Measurements from ENCODE around the gene BRSK2. TPM values are rescaled to one million over a fixed set of nuclear protein-coding genes. Genes with fewer than 3 reads are reported as not detected.

Gene BRSK2
- total and polyA plus RNA-seq, 4 donors: 14.1 to 106 (median 56.8) TPM

DNA sequence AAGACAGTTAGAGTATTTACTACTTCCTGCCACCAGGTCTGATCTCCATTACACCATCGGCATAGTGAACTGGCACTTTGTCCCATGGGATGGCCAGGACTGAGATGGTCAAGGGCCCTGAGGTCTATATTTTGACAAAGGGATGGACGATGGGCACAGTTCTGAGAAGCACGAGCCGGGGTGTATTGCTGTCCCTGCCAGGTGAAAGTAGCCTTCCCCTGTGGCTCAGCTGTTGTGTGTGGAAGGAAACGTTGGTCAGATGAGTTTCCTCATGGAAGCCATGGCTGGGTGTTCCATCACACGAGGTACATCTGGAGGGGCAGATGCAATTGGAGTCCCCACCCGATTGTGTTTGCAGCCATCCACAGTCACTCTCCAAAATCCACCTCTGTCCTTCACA is 27.9 kb upstream of the BRSK2 start:
- Histone ChIP-seq H3K27me3 (ENCODE audit: control insufficient read depth, insufficient read depth, low read length) (no peaks in the 10 kb centered on the region), H3K9me3 (ENCODE audit: control insufficient read depth, insufficient read depth, low read length) (peaks cover 5% of the 10 kb centered on the region), H3K4me3 (ENCODE audit: low read depth, low read length) (no peak overlapping the region), H3K36me3 (ENCODE audit: control insufficient read depth, insufficient read depth, low read length) (no peaks in the 10 kb centered on the region), H3K4me1 (ENCODE audit: control insufficient read depth, insufficient read depth, low read length) (no peaks in the 10 kb centered on the region), H3K27ac (ENCODE audit: low read depth, low read length) (no peak overlapping the region)
- DNase-seq (ENCODE audit: low read depth in 4 of 6, low spot score in 6 of 6): no peak
- 69% methylated on average over 4 of the region's 7 CpGs for WGBS (ENCODE audit: insufficient coverage)

DNA sequence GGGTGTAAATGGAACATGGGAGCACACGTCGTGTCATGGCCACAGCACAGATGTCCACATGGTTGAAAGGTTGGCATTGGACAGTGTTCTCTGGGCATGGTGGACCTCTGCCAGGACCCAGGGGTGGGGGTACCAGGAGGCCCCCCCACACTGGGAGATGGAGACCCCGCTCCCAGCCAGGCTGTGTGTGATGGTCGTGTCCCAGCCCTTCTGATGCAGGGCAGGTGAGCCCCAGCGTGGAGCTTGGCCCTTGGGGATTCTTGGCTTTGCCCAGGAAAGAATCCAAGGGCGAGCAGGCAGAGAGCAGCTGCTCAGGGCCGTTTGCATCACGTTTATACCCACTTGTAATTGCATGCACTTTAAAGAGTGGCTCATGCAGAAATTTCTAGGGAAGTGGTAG is 22.0 kb upstream of the BRSK2 start:
- no peak for DNase-seq (ENCODE audit: low read depth in 4 of 6, low spot score in 6 of 6)
- no peaks in the 10 kb centered on the region for H3K27me3 ChIP-seq (ENCODE audit: control insufficient read depth, insufficient read depth, low read length)
- no peaks in the 10 kb centered on the region for H3K4me1 ChIP-seq (ENCODE audit: control insufficient read depth, insufficient read depth, low read length)
- 73% methylated on average over 7 of the region's 8 CpGs for WGBS (ENCODE audit: insufficient coverage)
- H3K36me3 ChIP-seq (ENCODE audit: control insufficient read depth, insufficient read depth, low read length): peaks cover 2% of the 10 kb centered on the region
- peaks cover 5% of the 10 kb centered on the region for H3K9me3 ChIP-seq (ENCODE audit: control insufficient read depth, insufficient read depth, low read length)
- H3K4me3 ChIP-seq (ENCODE audit: low read depth, low read length): no peak overlapping the region
- H3K27ac ChIP-seq (ENCODE audit: low read depth, low read length): no peak overlapping the region

DNA sequence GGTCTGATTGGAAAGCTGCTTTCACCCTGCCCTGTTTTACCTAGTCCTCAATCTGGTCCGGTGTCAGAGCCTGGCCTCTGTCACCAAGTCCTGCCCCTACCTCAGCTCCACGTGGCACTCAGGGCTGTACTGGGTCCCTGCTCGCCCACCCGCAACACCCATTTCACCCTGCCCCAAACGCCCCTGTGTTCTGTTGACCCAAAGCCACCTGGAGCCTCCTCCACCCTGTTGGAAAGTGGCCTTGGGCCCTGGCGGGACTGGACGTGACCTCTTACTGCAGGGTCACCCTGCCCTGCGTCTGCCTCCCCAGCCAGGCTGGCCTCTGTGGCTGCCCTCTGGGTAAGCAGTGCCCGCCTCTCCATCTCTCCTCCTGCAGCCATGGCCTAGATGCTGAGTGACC is 21.5 kb upstream of the BRSK2 start:
- H3K36me3 ChIP-seq (ENCODE audit: control insufficient read depth, insufficient read depth, low read length): peaks cover 2% of the 10 kb centered on the region
- DNase-seq (ENCODE audit: low read depth in 4 of 6, low spot score in 6 of 6): no peak
- peaks cover 5% of the 10 kb centered on the region for H3K9me3 ChIP-seq (ENCODE audit: control insufficient read depth, insufficient read depth, low read length)
- H3K4me1 ChIP-seq (ENCODE audit: control insufficient read depth, insufficient read depth, low read length): no peaks in the 10 kb centered on the region
- H3K27ac ChIP-seq (ENCODE audit: low read depth, low read length): no peak overlapping the region
- 91% methylated on average over 9 of the region's 9 CpGs for WGBS (ENCODE audit: insufficient coverage)
- H3K4me3 ChIP-seq (ENCODE audit: low read depth, low read length): no peak overlapping the region
- H3K27me3 ChIP-seq (ENCODE audit: control insufficient read depth, insufficient read depth, low read length): no peaks in the 10 kb centered on the region

GRCh38 chr11:1368966-1369365 is 20.8 kb upstream of the BRSK2 start:
- Histone ChIP-seq H3K4me1 (ENCODE audit: control insufficient read depth, insufficient read depth, low read length) (no peaks in the 10 kb centered on the region), H3K4me3 (ENCODE audit: low read depth, low read length) (no peak overlapping the region), H3K27me3 (ENCODE audit: control insufficient read depth, insufficient read depth, low read length) (no peaks in the 10 kb centered on the region), H3K36me3 (ENCODE audit: control insufficient read depth, insufficient read depth, low read length) (peaks cover 2% of the 10 kb centered on the region), H3K9me3 (ENCODE audit: control insufficient read depth, insufficient read depth, low read length) (peaks cover 5% of the 10 kb centered on the region), H3K27ac (ENCODE audit: low read depth, low read length) (no peak overlapping the region)
- DNase-seq (ENCODE audit: low read depth in 4 of 6, low spot score in 6 of 6): no peak
- 81% methylated on average over 16 of the region's 16 CpGs for WGBS (ENCODE audit: insufficient coverage)

GRCh38 chr11:1369371-1370005 is 20.2 kb upstream of the BRSK2 start:
- H3K36me3 ChIP-seq (ENCODE audit: control insufficient read depth, insufficient read depth, low read length): peaks cover 2% of the 10 kb centered on the region
- H3K27me3 ChIP-seq (ENCODE audit: control insufficient read depth, insufficient read depth, low read length): no peaks in the 10 kb centered on the region
- no peak for DNase-seq (ENCODE audit: low read depth in 4 of 6, low spot score in 6 of 6)
- H3K4me3 ChIP-seq (ENCODE audit: low read depth, low read length): no peak overlapping the region
- WGBS (ENCODE audit: insufficient coverage): 82% methylated on average over 18 of the region's 18 CpGs
- no peak overlapping the region for H3K27ac ChIP-seq (ENCODE audit: low read depth, low read length)
- peaks cover 5% of the 10 kb centered on the region for H3K9me3 ChIP-seq (ENCODE audit: control insufficient read depth, insufficient read depth, low read length)
- no peaks in the 10 kb centered on the region for H3K4me1 ChIP-seq (ENCODE audit: control insufficient read depth, insufficient read depth, low read length)

DNA sequence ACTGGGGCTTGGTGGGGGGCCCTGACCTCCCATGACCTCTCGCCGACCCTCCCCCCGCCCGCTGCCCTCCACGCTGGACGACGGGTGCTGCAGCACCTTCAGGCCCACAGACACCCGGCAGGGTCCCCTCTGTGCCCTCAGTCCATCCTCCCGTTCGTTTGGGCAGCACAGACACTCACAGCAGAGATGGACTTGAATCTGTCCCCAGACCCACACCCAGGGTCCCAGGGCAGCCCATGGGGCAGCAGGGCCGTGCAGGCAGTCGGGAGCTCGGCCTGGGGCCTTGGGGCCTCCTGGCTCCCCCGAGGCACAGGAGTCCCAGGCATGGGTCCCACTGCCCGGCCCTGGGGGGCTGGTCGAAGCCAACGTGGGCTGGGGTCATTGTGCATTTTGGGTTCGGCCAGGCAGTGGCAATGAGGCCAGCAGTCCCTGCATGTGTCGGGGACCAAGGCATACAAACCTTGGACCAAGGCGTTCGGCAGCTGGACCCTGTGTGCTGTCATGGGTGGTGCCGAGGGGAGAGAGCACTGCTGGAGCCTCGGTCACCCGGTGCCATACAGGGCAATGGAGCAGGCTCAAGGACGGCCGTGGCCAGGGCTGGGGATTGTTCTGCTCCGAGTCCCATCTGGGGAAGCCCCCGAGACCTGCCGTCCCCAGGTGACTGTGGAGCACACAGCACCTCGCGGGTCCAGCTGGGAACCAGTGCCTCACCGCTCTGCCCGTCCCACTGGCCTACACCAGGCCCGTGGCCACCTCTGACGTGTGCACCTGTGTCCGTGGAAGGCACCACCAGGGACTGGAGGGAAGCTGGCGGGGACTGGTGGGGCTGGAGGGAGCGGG is 19.3 kb upstream of the BRSK2 start:
- DNase-seq (ENCODE audit: low read depth in 4 of 6, low spot score in 6 of 6): no peak
- H3K4me3 ChIP-seq (ENCODE audit: low read depth, low read length): no peak overlapping the region
- peaks cover 2% of the 10 kb centered on the region for H3K9me3 ChIP-seq (ENCODE audit: control insufficient read depth, insufficient read depth, low read length)
- no peaks in the 10 kb centered on the region for H3K4me1 ChIP-seq (ENCODE audit: control insufficient read depth, insufficient read depth, low read length)
- H3K36me3 ChIP-seq (ENCODE audit: control insufficient read depth, insufficient read depth, low read length): peaks cover 2% of the 10 kb centered on the region
- no peaks in the 10 kb centered on the region for H3K27me3 ChIP-seq (ENCODE audit: control insufficient read depth, insufficient read depth, low read length)
- H3K27ac ChIP-seq (ENCODE audit: low read depth, low read length): no peak overlapping the region
- WGBS (ENCODE audit: insufficient coverage): 87% methylated on average over 38 of the region's 38 CpGs

- Histone ChIP-seq H3K4me3 (ENCODE audit: low read depth, low read length) (no peak overlapping the region), H3K36me3 (ENCODE audit: control insufficient read depth, insufficient read depth, low read length) (peaks cover 2% of the 10 kb centered on the region), H3K27ac (ENCODE audit: low read depth, low read length) (no peak overlapping the region), H3K9me3 (ENCODE audit: control insufficient read depth, insufficient read depth, low read length) (peaks cover 1% of the 10 kb centered on the region), H3K27me3 (ENCODE audit: control insufficient read depth, insufficient read depth, low read length) (no peaks in the 10 kb centered on the region), H3K4me1 (ENCODE audit: control insufficient read depth, insufficient read depth, low read length) (no peaks in the 10 kb centered on the region)
- DNase-seq (ENCODE audit: low read depth in 4 of 6, low spot score in 6 of 6): no peak
- 85% methylated on average over 11 of the region's 11 CpGs for WGBS (ENCODE audit: insufficient coverage)
These were observed 18.8 kb upstream of the BRSK2 start for GRCh38 chr11:1371026-1371325.

- H3K4me3 ChIP-seq (ENCODE audit: low read depth, low read length): no peak overlapping the region
- DNase-seq (ENCODE audit: low read depth in 4 of 6, low spot score in 6 of 6): no peak
- WGBS (ENCODE audit: insufficient coverage): 87% methylated on average over 13 of the region's 13 CpGs
- no peaks in the 10 kb centered on the region for H3K4me1 ChIP-seq (ENCODE audit: control insufficient read depth, insufficient read depth, low read length)
- no peak overlapping the region for H3K27ac ChIP-seq (ENCODE audit: low read depth, low read length)
- no peaks in the 10 kb centered on the region for H3K27me3 ChIP-seq (ENCODE audit: control insufficient read depth, insufficient read depth, low read length)
- no peaks in the 10 kb centered on the region for H3K9me3 ChIP-seq (ENCODE audit: control insufficient read depth, insufficient read depth, low read length)
- peaks cover 2% of the 10 kb centered on the region for H3K36me3 ChIP-seq (ENCODE audit: control insufficient read depth, insufficient read depth, low read length)
These were observed 18.4 kb upstream of the BRSK2 start for GRCh38 chr11:1371377-1371776.

DNA sequence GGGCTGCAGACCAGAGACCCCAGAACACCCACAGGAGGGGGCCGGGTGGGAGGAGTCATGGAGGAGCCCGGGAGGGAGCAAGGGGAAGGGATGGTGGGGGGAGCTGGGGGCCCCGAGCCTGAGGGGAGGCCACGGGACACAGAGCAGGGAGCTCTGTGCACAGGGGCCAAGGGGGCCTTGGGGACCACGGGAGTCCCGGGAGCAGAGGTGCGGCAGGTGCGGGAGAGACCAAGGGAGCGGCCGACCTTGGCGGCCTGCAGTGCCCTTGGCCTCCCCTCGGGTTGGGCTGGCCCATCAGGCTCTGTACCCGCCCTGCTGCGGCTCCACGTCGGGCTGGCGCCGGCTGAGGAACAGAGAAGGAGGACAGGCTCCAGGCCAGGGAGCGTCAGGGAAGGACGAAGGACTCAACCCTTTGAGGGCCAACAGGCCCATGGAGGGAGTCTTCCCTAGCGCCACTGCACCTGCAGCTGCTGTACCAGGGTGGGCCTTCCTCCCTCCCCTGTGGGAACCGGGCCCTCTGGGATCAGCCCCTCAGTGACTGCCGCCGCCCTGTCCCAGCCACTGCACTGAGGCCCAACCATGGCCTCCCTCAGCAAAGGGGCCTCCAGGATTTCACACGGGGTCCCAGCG is 17.8 kb upstream of the BRSK2 start:
- no peak overlapping the region for H3K4me3 ChIP-seq (ENCODE audit: low read depth, low read length)
- H3K4me1 ChIP-seq (ENCODE audit: control insufficient read depth, insufficient read depth, low read length): no peaks in the 10 kb centered on the region
- WGBS (ENCODE audit: insufficient coverage): 85% methylated on average over 26 of the region's 26 CpGs
- no peak for DNase-seq (ENCODE audit: low read depth in 4 of 6, low spot score in 6 of 6)
- H3K9me3 ChIP-seq (ENCODE audit: control insufficient read depth, insufficient read depth, low read length): no peaks in the 10 kb centered on the region
- H3K27ac ChIP-seq (ENCODE audit: low read depth, low read length): no peak overlapping the region
- no peaks in the 10 kb centered on the region for H3K27me3 ChIP-seq (ENCODE audit: control insufficient read depth, insufficient read depth, low read length)
- H3K36me3 ChIP-seq (ENCODE audit: control insufficient read depth, insufficient read depth, low read length): peaks cover 2% of the 10 kb centered on the region

- Histone ChIP-seq H3K9me3 (ENCODE audit: control insufficient read depth, insufficient read depth, low read length) (no peaks in the 10 kb centered on the region), H3K36me3 (ENCODE audit: control insufficient read depth, insufficient read depth, low read length) (peaks cover 2% of the 10 kb centered on the region), H3K4me3 (ENCODE audit: low read depth, low read length) (no peak overlapping the region), H3K27me3 (ENCODE audit: control insufficient read depth, insufficient read depth, low read length) (no peaks in the 10 kb centered on the region), H3K27ac (ENCODE audit: low read depth, low read length) (no peak overlapping the region), H3K4me1 (ENCODE audit: control insufficient read depth, insufficient read depth, low read length) (no peaks in the 10 kb centered on the region)
- 83% methylated on average over 6 of the region's 8 CpGs for WGBS (ENCODE audit: insufficient coverage)
- DNase-seq (ENCODE audit: low read depth in 4 of 6, low spot score in 6 of 6): no peak
These were observed 17.1 kb upstream of the BRSK2 start for GRCh38 chr11:1372660-1373059.
